Tibial nerve (tissue), 4 donors: ENCODE data around the gene GPR37L1.

Experiments
- CTCF ChIP-seq, 5 experiments: fragments of 200-600 bp in 3 of 5; fragments of 450-650 bp in 2 of 5; sonication (generic) in 3 of 5; IDR thresholded peaks; one replicate each; pipeline ENCODE4 v1.5.1; 2016 to 2019; ENCODE audit warnings: antibody characterized with exemption in 5 of 5, mild to moderate bottlenecking in 3 of 5, moderate library complexity in 2 of 5
- EP300 ChIP-seq, 2 donors: sonication (generic); formaldehyde crosslinking; IDR thresholded peaks; one replicate each; pipeline ENCODE4 v1.6.1; 2017; ENCODE audit warnings: antibody characterized with exemption in 2 of 2, mild to moderate bottlenecking in 1 of 2
- POLR2A ChIP-seq, 2 donors: fragments of 450-650 bp; IDR thresholded peaks; one replicate each; pipeline ENCODE4 v1.6.1; 2017; ENCODE audit warnings: antibody characterized with exemption in 2 of 2, mild to moderate bottlenecking in 2 of 2, moderate library complexity in 2 of 2

DNA sequence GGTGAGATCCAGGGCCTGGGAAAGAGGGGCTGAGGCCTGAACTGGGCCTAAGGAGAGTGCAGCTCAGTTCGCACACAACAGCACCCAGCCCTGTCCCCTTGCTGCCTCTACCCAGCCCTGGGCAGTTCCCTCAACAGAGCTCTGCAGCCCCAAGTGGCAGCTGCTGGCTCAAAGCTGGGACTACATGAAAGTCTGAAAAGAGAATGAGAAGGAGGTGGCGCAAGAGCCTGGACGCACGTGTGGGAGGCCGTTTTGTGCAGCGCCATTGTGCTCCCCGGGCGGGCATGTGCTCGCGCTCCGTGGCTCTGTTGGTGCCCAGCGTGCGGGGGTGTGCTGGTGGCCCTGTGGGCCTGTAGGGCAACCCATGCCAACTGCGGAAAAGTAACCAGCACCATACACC, 10.3 kb downstream of the GPR37L1 start:
- peak; percentile 9 to 54 (median 37) for TF ChIP-seq CTCF (IDR thresholded peaks at IDR 0.05)
- TF ChIP-seq POLR2A (IDR thresholded peaks at IDR 0.05): peak in 1 of 2 donors; percentile 40
- peak; percentile 22 to 93 for TF ChIP-seq EP300 (IDR thresholded peaks at IDR 0.05)
